T-helper 2 cell treated with Interferon-gamma antibody and Interleukin-4, amounts not matched to agents 5 μg/mL and 100 μg/mL, for 36 hours (primary cell): Measurements from ENCODE around the gene GATD1.

Experiments
- DNase-seq: peaks from one replicate; pipeline ENCODE4 v3.0.0; 2021; ENCODE audit warnings: low spot score
- H3K27ac Mint-ChIP-seq: one replicate; pipeline ENCODE4 v1.8.0; 2021; ENCODE audit warnings: mild to moderate bottlenecking, mixed read lengths
- H3K27me3 Mint-ChIP-seq: one replicate; pipeline ENCODE4 v1.8.0; 2021; ENCODE audit warnings: low read depth, mixed read lengths
- H3K36me3 Mint-ChIP-seq: one replicate; pipeline ENCODE4 v1.8.0; 2021; ENCODE audit warnings: low read depth, mixed read lengths
- H3K4me1 Mint-ChIP-seq: one replicate; pipeline ENCODE4 v1.8.0; 2021; ENCODE audit warnings: low read depth, mixed read lengths
- H3K4me3 Mint-ChIP-seq: one replicate; pipeline ENCODE4 v1.8.0; 2022; ENCODE audit warnings: mild to moderate bottlenecking, moderate library complexity, mixed read lengths
- H3K9me3 Mint-ChIP-seq: one replicate; pipeline ENCODE4 v1.8.0; 2021; ENCODE audit warnings: mixed read lengths

Gene GATD1

DNA sequence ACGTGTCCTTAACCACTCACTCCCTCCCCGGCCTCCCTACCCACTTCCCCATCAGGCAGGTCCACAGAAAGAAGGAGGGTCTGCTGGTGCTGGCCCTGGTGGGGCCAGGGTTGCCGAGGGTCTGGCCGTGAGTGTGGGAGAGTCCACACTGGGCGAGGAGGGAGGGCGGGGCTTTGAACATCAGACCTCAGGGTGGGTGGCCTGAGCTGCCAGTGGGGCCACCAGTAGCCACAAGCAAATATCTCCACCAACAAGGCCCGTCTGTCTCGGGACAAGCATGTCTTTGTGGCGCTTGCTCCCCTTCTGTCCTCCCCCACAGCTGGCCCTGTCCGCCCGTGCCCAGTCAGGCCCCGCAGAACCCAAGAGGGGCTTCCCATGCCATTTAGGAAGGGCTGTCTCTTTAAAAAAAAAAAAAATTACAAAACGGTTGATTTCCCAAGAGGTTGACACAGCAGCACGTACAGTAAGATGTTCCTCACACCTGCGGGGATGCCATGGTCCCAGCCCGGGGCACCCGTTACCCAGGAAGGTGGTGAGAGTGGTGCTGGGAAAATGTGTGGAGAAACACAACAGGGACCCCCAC, 47.7 kb downstream of the GATD1 start:
- peaks cover 6% of the 10 kb centered on the region for H3K27me3 Mint-ChIP-seq
- no peaks in the 10 kb centered on the region for H3K36me3 Mint-ChIP-seq
- H3K4me3 Mint-ChIP-seq: no peak overlapping the region
- H3K4me1 Mint-ChIP-seq: peaks cover 2% of the 10 kb centered on the region
- DNase-seq: no peak
- no peak overlapping the region for H3K27ac Mint-ChIP-seq
- H3K9me3 Mint-ChIP-seq: no peaks in the 10 kb centered on the region

DNA sequence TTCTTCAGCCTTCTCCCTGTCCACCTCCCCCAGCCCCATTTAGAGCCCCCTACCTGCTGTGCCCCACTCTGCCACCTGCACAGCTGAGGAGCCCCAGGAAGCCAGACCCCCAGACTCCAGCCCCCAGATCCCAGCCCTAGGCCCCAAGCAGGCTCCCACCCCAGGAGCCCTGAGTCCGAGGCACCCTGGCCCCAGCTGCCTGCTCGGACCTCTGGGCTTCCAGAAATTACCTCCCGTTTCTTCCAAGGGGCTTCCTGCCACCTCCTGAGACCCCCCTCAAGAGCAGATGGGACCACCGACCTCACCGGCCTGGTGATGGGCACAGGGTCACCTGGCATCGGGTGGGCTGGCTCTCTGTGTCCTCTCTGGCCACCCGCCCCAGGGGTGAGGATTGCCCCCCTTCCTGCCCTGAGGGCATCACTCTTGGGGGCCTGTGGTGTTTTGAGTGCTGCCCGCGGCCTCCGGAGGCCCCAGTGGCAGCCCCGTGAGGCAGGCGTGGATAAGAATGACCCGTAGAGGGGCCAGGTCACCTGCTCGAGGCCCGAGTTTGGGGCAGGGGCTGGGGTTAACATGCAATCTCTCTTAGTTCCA, 48.3 kb downstream of the GATD1 start:
- DNase-seq: no peak
- H3K27ac Mint-ChIP-seq: no peak overlapping the region
- no peaks in the 10 kb centered on the region for H3K9me3 Mint-ChIP-seq
- H3K36me3 Mint-ChIP-seq: no peaks in the 10 kb centered on the region
- H3K4me3 Mint-ChIP-seq: no peak overlapping the region
- H3K4me1 Mint-ChIP-seq: peaks cover 2% of the 10 kb centered on the region
- H3K27me3 Mint-ChIP-seq: peaks cover 8% of the 10 kb centered on the region

DNA sequence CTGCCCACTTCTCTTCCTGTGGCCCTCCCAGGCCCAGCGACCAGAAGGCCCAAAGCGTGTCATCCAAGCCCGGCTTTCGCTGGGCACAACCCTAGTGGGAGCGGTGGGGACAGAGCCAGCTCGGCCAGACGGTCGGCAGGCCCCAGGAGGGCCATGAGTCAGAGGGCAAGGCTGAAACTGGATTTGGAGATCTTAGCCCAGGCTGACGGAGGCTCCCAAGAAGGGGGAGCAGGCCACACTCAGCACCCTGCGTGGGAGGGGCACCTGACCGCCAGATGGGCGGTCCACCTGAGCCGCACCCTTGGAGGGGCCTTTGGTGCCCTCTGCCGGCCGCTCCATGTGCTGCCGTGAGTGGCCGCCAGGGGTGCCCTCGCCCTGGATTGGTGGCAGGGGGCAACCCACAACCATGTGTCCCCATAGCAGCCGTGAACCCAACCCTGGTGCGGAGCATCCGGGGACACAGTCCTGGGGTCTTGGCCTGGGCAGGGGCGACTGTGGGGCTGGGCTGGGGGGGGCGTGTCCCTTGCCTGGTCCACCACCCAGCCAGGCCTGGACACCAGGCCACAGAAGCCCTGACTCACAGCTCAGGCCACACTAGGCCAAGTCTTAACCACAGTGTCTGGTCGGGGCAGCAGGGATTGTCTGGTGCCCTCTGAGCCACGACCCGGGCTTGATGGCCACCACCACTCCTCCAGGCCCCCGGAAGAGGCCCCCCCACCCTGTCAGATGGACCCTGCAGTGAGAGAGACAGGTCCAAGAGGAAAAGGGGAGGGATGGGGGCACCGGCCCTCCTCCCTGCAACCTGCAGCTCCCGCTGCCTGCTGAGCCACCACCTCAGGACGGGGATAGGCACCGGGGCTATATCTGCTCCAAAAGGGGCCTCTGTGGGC, 49.2 kb downstream of the GATD1 start:
- DNase-seq: peak; percentile 83
- Mint-ChIP-seq H3K27ac (no peak overlapping the region), H3K27me3 (peaks cover 11% of the 10 kb centered on the region), H3K4me3 (no peak overlapping the region), H3K36me3 (no peaks in the 10 kb centered on the region), H3K4me1 (peaks cover 6% of the 10 kb centered on the region), H3K9me3 (no peaks in the 10 kb centered on the region)

DNA sequence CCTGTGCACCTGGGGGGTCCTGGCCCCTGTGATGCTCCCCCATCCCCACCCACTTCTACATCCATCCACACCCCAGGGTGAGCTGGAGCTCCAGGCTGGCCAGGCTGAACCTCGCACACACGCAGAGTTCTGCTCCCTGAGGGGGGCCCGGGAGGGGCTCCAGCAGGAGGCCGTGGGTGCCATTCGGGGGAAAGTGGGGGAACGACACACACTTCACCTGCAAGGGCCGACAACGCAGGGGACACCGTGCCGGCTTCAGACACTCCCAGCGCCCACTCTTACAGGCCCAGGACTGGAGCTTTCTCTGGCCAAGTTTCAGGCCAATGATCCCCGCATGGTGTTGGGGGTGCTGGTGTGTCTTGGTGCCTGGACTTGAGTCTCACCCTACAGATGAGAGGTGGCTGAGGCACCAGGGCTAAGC, 50.0 kb downstream of the GATD1 start:
- Mint-ChIP-seq H3K4me1 (peaks cover 8% of the 10 kb centered on the region), H3K4me3 (no peak overlapping the region), H3K36me3 (no peaks in the 10 kb centered on the region), H3K9me3 (no peaks in the 10 kb centered on the region), H3K27me3 (peaks cover 13% of the 10 kb centered on the region), H3K27ac (no peak overlapping the region)
- DNase-seq: no peak

DNA sequence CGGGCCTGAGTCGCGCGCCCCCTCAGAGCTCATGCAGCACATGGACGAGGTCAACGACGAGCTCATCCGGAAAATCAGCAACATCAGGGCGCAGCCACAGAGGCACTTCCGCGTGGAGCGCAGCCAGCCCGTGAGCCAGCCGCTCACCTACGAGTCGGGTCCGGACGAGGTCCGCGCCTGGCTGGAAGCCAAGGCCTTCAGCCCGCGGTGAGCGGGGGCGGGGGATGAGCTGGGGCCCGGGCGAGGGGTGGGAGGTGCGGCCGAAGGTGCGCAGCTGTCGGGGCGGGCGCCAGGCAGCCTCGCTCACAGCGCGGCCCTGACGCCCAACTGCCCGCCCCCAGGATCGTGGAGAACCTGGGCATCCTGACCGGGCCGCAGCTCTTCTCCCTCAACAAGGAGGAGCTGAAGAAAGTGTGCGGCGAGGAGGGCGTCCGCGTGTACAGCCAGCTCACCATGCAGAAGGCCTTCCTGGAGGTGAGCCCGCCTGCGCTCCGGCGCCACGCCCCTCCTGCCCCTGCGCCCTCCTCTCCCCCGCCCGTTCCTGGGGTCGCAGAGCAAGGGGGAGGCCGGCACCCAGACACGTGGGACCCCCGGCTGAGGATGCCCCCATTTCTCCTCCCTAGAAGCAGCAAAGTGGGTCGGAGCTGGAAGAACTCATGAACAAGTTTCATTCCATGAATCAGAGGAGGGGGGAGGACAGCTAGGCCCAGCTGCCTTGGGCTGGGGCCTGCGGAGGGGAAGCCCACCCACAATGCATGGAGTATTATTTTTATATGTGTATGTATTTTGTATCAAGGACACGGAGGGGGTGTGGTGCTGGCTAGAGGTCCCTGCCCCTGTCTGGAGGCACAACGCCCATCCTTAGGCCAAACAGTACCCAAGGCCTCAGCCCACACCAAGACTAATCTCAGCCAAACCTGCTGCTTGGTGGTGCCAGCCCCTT, 50.7 kb downstream of the GATD1 start:
- Mint-ChIP-seq H3K27ac (peak overlapping the region; percentile 36), H3K9me3 (no peaks in the 10 kb centered on the region), H3K27me3 (peaks cover 17% of the 10 kb centered on the region), H3K36me3 (no peaks in the 10 kb centered on the region), H3K4me1 (peaks cover 8% of the 10 kb centered on the region), H3K4me3 (peak overlapping the region; percentile 54)
- DNase-seq: peak; percentile 57

DNA sequence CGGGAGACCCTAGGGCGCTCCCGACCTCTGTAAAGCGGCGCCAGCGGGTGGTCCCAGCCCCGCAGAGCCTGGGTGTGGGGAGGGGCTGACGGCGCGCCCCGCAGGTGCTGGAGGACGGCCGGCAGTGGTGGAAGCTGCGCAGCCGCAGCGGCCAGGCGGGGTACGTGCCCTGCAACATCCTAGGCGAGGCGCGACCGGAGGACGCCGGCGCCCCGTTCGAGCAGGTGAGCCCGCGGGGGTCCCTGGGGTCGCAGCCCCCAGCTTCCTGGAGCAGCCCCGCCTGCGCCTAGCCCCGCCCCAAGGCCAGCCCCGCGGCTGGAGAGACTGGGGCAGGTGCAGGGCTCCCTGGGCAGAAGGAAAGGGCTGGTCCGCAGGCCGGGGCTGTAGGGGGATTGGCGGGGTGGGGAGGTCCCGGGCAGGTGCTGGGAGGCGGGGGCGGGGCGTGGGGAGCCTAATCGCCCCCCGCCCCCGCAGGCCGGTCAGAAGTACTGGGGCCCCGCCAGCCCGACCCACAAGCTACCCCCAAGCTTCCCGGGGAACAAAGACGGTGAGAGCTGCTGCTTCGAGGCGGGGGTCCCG, 51.6 kb downstream of the GATD1 start:
- Mint-ChIP-seq H3K27ac (no peak overlapping the region), H3K36me3 (no peaks in the 10 kb centered on the region), H3K9me3 (no peaks in the 10 kb centered on the region), H3K4me3 (peak overlapping the region; percentile 77), H3K4me1 (peaks cover 10% of the 10 kb centered on the region), H3K27me3 (peaks cover 20% of the 10 kb centered on the region)
- no peak for DNase-seq

DNA sequence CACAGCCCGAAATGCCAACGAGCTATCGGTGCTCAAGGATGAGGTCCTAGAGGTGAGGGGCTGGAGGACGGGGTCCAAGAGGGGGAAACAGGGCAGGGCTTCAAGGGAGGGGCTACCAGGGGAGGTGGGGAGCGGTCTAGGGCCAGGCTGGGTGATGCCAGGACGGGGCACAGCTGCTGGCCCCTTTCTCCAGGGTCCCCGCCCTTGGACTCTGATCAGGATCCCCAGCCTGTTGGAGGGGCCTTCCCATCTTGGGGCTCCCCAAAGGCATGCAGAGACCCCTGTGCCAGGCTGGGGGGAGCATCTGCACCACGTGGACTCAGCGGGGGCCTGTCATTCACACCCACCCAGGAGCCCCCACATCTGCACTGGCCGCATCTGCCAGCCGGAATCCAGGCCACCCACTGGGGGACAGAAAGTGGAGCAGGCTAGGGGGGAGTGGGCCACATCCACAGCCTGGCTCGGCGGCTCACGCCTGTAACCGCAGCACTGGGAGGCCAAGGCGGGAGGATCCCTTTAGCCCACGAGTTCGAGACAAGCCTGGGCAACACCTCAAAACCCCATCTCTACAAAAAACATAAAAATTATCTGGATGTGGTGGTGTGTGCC, 52.4 kb downstream of the GATD1 start:
- DNase-seq: no peak
- no peaks in the 10 kb centered on the region for H3K36me3 Mint-ChIP-seq
- H3K9me3 Mint-ChIP-seq: no peaks in the 10 kb centered on the region
- peak overlapping the region; percentile 77 for H3K4me3 Mint-ChIP-seq
- peaks cover 10% of the 10 kb centered on the region for H3K4me1 Mint-ChIP-seq
- H3K27me3 Mint-ChIP-seq: peaks cover 25% of the 10 kb centered on the region
- H3K27ac Mint-ChIP-seq: no peak overlapping the region

DNA sequence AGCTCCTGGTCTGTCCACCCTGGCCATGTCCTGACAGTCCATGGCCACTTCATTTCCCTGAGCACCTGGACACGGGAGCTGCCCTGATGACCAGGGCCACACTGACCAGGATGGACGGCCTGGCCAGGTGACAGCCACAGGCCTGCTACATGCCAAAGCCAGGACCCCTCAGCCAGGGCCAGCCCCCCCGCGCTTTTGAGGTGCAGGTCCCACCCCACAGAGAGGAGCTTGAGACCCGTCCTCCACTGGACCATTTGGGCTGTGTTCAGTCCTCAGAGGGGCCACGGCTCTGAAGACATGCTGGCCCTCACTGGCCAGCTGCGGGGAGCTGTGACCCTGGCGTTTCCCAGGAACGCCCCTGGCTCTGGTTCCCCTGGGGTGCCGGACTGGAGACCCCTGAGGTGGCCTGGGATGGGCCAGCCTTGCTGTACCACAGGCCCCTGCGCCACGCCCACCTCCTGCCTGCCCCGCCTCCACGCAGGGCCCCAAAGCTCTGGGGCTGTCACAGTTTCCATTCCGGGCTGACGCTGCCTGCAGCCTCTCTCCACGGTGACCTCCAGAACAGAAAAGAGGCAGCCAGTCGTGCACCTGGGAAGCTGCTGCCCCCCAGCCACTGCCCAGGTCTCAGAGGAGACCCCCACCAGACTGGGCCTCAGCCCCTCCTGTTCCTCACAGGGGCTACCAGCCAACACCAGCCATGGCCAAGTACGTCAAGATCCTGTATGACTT, 53.1 kb downstream of the GATD1 start:
- H3K4me1 Mint-ChIP-seq: peaks cover 10% of the 10 kb centered on the region
- no peaks in the 10 kb centered on the region for H3K36me3 Mint-ChIP-seq
- H3K4me3 Mint-ChIP-seq: peak overlapping the region; percentile 29
- no peak overlapping the region for H3K27ac Mint-ChIP-seq
- no peaks in the 10 kb centered on the region for H3K9me3 Mint-ChIP-seq
- H3K27me3 Mint-ChIP-seq: peaks cover 31% of the 10 kb centered on the region
- no peak for DNase-seq

DNA sequence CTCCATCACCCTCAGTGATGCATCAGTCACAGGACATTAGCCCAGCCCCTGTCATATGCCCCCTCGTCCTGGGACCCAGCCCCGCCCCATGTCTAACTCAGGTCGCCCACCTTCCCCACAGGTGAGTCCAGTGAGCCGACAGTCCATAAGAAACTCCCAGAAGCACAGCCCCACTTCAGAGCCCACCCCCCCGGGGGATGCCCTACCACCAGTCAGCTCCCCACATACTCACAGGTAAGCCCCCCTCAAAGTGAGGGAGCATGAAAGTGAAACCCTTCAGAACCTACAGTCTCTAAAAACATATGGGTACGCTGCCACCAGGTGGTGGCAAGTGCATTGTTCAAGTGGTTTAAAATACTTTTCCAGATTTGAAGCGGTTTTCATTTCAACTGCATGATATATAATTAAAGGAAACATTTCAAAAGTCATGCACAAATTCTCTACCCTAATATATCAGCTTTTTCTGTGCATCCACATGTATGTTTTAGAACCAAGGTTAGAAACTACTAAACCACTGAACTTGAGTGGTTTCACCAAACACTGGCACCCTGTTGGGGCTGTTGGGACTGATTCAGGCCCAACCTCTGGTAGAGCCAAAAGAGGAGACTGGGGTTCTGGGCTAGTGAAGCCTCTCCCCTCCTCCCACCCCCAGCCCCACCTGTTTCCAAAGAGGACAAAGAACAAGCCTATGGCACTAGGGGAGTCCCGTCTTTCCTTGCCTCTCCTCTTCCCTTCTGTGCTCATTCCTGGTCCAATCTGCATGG, 54.0 kb downstream of the GATD1 start:
- Mint-ChIP-seq H3K4me1 (peaks cover 10% of the 10 kb centered on the region), H3K27ac (no peak overlapping the region), H3K36me3 (no peaks in the 10 kb centered on the region), H3K27me3 (peaks cover 35% of the 10 kb centered on the region), H3K4me3 (peak overlapping the region; percentile 74), H3K9me3 (no peaks in the 10 kb centered on the region)
- peak; percentile 46 for DNase-seq

DNA sequence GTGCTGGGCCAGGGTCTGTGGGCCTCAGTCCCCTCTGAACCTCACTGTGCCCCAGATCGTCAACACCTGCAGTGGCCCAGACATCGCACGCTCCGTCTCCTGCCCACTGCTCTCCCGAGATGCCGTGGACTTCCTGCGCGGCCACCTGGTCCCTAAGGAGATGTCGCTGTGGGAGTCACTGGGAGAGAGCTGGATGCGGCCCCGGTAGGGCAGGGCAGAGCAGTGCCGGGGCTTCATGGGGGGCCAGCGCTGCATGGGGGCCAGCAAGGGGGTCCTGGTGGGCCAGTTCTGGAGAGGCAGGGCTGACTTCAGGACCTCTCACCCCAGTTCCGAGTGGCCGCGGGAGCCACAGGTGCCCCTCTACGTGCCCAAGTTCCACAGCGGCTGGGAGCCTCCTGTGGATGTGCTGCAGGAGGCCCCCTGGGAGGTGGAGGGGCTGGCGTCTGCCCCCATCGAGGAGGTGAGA, 54.9 kb downstream of the GATD1 start:
- Mint-ChIP-seq H3K4me1 (peaks cover 10% of the 10 kb centered on the region), H3K9me3 (no peaks in the 10 kb centered on the region), H3K27ac (no peak overlapping the region), H3K36me3 (no peaks in the 10 kb centered on the region), H3K27me3 (peaks cover 35% of the 10 kb centered on the region), H3K4me3 (no peak overlapping the region)
- DNase-seq: no peak

DNA sequence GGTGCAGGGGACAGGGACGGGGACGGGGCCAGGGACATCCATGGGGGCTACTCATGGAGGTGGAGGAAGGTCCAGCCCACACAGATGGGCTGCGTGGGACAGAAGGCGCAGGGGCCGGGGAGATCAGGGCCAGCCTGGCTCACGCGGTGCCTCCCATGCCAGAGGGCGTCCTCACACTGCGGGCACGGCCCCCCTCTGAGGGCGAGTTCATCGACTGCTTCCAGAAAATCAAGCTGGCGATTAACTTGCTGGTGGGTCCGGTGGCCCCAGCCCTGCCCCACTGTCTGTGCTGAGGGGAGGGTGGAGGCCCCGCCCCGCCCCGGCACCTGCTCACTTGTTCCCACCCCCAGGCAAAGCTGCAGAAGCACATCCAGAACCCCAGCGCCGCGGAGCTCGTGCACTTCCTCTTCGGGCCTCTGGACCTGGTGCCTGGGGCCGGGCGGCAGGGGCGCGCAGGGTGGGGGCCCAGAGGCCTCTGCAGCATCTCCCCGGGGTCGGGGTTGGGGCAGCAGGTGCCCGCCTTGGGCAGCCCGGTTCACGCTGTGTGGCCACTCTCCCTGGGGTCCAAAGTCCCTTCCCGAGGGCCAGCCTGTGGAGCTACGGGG, 55.4 kb downstream of the GATD1 start:
- Mint-ChIP-seq H3K27me3 (peaks cover 35% of the 10 kb centered on the region), H3K9me3 (no peaks in the 10 kb centered on the region), H3K27ac (no peak overlapping the region), H3K36me3 (no peaks in the 10 kb centered on the region), H3K4me1 (peaks cover 10% of the 10 kb centered on the region), H3K4me3 (peak overlapping the region; percentile 54)
- no peak for DNase-seq
